ENCODE data around the gene KDM8.
A peak's percentile ranks its signal among the peaks of the same experiment; 100 is the strongest.
"Not testable (repeated sequence)": the region's sequence is repeated elsewhere in the genome, so short reads cannot be mapped to it uniquely, and the experiment has no call there.

KDM8 gene

DNA sequence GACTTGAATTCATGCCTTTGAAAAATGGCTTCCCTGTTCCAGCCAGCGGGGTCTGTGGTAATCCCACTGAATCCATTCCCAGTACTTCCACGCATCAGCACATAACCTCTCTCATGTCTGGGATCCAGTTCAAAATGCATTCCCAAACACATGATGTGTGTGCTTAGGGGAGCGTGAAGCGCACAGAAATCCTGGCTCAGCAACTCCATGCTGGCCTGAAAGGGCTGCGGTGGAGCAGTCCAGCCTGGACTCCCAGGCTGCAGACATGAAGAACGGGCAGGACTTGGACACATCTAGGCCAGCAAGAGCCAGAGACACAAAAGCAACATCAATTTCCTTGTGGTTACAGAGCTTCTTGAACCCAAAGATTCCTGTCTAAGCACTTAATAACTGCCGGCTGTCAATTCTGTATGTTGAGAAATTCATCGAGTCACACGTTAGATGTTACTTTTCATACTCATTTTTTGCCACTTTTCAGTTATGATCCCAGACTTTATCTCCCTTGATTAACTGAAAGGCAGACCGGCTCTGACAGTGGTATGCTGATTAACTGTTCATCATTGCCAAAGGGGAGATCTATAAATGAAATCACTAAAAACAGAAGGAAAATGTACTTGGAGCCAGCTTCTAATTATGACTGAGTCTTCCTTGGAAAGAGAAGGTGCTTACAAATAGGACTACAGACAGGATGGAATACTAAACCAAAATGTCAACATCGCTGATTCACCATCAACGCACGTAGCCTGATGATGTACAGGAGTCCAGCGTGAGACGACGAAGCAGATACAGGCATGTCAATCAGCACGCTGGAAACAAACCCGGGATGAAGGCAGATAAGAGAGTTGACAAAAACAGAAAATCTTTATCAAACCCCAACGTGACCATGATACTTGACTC is 42.2 kb downstream of the KDM8 start:
- no peak for DNase-seq

GRCh38 chr16:27246439-27246838 is 43.1 kb downstream of the KDM8 start:
- no peak for DNase-seq

- DNase-seq: not testable (repeated sequence)
Measured at GRCh38 chr16:27247076-27247475, 43.8 kb downstream of the KDM8 start.

DNA sequence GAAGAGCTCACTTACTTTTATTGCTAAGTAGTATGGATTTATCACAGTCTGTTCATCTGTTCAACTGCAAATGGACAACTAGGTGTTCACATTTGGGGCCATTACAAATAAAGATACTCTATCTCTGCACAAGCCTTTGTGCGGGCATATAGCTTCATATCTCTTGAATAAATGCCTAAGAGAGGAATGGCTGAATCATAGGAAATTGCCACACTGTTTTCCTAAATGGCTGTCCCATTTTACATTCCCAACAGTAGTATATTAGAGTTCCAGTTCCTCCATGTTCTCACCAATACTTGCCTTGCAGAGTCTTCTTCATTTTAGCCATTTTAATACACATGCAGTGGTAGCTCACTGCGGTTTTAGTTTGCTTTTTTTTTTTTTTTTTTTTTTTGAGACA is 44.7 kb downstream of the KDM8 start:
- DNase-seq: no peak

- not testable (repeated sequence) for DNase-seq
Measured at GRCh38 chr16:27248886-27249285, 45.6 kb downstream of the KDM8 start.

DNA sequence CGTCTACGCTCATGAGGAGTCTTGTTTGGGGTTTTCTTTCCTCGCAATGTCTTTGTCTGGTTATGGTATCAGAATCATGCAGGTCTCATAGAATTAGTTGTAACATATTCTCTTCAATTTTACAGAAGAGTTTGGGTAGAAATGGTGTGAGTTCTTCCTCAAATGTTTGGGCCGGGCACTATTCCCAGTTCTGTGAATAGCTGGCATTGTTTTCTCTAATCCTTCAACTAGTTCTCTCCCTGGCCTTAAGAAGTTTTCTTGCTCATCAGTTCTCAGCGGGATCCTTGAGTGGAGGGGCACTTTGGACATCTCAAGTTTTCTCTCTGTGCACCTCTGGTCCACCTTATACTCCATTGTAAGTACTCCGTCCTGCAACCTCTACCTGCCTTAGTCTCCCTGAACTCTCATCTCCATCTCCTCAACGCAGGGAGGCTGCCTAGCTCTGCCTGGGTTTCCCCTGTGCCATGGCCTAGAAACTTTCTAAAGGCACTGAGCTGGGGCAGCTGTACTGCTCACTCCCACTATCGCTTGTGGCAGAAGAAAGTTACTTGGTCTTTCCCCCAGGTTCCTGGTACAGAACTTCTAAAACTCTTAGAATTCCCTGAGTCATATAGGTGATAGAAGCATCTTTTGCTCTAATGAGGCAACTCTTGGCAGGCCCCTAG is 48.3 kb downstream of the KDM8 start:
- no peak for DNase-seq

- DNase-seq: no peak
Measured at GRCh38 chr16:27252206-27252585, 48.9 kb downstream of the KDM8 start.

DNA sequence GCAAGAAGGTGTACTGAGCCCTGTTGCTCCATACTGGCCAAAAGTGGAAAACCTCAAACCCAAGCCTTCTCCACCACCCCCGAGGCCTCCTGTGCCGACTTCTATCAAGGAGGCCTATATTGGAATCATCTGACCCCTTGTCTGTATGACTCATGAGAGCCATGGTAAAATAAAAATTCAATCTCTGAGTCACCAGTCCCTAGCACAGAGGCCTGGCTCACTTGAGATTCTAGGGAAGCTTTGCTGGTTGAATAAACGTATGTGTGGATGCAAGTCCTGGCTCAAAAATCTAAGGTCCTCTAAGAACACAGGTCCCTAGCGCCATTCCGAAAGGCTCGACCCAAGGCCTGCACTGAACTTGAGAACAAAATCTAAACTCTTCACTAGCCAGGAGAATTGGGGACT is 50.2 kb downstream of the KDM8 start:
- no peak for DNase-seq

- DNase-seq: no peak
Measured at GRCh38 chr16:27254262-27254811, 51.0 kb downstream of the KDM8 start.

DNA sequence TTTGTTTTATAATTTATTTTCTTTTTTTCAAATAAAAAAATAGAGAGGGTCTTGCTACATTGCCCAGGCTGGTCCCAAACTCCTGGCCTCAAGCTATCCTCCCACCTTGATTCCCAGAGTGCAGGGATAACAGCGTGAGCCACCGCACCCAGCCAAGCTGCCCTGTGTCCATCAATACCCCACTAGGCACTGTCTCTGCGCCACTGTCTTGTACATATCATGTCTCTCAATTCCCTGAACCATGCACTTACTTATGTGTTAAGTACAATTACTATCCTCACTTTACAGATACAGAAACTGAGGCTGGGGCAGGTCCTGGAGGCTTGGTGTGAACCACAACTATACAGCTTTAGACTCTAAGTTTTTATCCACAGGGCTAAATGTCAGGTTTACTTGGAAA is 53.5 kb downstream of the KDM8 start:
- DNase-seq: no peak

DNA sequence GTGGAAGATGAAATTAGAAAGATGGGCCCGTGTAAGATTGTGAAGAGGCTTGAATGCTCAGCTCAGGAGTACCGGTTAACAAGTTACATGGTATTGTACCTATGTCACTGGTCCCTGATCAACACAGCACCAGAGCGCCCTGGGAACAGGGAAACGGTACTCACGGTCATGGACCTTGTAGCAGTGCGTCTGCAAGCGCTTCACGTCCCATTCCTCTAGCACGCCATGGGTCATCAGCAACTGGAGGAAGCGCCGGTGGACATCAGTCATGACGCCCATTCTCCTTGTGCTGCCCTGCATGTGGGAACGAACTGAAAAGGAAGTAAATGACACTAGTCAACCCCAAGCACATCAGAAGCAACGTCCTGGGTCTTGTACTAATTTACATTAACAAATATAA is 53.9 kb downstream of the KDM8 start:
- no peak for DNase-seq

GRCh38 chr16:27258241-27258734 is 55.0 kb downstream of the KDM8 start:
- no peak for DNase-seq

- no peak for DNase-seq
Measured at GRCh38 chr16:27259710-27260109, 56.4 kb downstream of the KDM8 start.

DNA sequence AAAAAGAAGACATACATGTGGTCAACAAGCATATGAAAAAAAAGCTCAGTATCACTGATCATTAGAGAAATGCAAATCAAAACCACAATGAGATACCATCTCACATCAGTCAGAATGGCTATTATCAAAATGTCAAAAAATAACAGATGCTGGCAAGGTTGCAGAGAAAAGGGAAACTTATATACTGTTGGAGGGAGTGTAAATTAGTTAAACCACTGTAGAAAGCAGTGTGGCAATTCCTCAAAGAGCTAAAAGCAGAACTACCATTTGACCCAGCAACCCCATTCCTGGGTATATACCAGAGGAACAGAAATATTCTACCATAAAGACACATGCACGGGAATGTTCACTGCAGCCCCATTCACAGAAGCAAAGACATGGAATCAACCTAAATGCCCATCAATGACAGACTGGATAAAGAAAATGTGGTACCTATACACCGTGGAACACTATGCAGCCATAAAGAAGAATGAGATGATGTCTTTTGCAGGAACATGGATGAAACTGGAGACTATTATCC is 59.6 kb downstream of the KDM8 start:
- not testable (repeated sequence) for DNase-seq

DNA sequence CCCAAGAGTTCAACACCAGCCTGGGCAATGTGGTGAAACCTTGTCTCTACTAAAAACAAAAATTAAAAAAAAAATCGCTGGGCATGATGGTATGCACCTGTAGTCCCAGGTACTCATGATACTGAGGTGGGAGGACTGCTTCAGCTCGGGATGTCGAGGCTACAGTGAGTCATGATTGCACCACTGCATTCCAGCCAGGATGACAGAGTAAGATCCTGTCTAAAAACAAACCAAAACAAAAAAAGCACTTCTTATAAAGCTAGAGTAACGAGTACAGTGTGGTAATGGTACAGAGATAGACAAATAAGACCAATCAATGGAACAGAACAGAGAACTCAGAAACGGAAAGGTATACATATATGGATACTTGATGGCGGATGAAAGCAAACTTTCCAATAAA is 60.8 kb downstream of the KDM8 start:
- no peak for DNase-seq

DNA sequence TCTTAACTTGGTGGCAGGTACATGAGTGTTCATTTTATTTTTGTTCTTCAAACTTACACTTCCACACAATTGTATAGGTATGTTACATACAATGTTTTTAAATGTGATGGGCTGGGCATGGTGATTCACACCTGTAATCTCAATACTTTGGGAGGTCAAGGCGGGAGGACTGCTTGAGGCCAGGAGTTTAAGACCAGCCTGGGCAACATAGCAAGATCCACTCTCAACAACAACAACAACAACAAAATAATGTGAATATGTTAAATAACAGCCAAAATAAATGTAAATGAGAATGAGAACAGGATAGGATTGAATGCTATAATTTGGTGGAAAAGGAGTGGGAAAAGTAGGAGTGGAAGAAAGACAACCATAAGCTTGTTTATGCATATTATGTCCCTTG is 62.7 kb downstream of the KDM8 start:
- no peak for DNase-seq

- DNase-seq: no peak
Measured at GRCh38 chr16:27267037-27267677, 63.8 kb downstream of the KDM8 start.

DNA sequence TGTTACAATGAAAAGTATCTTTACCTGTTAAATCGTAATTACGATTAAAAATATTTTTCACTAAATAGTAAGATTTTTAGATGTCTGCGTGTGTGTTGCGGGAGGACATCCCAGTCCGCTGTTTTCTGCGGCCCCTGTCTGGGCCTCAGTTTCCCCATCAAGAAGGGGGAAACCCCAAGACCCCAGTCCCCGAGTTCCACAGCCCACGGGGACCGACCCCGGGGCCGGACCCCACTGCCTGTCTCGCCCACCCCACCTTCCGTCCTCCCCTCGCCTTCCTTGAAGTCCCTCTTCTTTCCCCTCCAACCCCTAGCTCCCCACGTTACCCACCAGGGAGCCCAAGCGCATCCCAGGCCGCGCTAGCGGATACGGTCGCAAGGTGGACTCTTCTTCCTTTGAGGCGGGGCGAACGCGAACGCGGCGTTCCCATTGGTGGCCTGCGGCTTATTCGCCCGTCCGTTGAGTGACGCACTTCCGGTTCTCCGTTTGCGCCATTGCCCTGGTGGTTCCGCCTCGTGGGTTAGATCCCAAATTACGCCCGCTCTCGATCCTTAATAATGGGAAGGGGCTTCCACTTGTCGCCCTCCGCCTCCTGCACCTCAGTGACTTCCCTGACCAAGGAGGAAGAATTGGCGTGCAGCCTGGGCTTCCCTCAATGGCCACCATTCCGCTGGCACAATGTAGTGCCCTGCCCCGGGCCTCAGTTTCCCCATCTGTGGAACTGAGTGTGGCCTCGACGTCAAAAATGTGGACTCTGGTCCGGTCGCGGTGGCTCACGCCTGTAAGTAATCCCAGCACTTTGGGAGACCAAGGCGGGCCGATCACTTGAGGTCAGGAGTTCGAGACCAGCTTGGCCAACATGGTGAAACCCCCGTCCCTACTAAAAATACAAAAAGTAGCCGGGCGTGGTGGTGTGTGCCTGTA is 65.3 kb downstream of the KDM8 start, which contains the start of gene NSMCE1:
TSS of gene NSMCE1 (minus strand) at position 397 of the 924 bp plus-strand sequence. CDS start 11,202 bp downstream, outside the sequence.
- peak; percentile 93 for DNase-seq

DNA sequence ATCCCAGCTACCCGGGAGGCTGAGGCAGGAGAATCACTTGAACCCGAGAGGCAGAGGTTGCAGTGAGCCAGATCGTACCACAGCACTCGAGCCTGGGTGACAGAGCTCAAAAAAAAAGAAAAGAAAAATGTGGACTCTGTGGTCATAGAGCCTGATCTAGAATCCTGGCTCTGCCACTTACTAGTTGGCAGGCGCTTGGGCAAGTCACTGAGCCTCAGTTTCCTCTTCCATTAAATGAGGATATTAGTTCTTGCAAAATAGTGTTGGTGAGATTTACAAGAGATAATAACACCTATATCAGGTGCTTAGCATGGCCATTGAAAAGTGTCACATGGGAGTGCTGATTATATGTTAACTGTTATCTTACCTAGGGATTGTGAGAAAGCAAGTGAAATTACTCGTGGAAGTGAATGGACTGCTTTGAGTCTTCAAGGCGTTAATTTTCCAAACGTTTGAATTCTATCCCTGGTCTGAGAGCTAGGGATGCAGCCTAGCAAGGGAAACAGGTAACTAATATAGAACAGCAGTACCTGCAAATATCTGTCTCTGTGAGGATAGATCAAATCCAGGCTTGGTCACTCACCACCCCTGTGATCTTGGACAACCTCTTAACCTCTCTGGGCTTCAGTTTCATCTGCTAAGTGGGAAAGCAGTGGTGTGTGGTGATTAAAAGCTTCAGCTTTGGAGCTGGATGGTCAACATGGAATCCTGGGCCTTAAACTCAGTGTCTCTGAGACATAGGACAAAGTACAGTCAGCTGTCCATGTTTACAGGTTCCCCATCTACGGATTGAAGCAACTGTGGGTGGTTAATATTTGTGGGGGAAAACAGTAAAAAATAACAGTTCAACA is 66.2 kb downstream of the KDM8 start:
- DNase-seq: no peak

DNA sequence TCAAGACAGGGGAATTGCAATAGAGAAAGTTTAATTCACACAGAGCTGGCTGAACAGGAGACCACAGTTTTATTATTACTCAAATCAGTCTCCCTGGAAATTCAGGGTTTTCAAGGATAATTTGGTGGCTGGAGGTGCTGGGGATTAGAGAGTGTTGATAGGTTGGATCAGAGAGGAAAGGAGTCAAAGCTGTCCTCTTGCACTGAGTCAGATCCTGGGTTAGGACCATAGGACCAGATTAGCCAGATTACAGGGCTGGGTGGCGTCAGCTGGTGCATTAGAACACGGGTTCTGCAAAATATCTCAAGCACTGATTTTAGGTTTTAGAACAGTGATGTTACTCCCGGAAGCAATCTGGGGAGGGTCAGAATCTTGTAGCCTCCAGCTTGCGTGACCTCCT is 67.0 kb downstream of the KDM8 start:
- DNase-seq: no peak
